Measurements from ENCODE around the gene PDE6C.

The PDE6C gene

DNA sequence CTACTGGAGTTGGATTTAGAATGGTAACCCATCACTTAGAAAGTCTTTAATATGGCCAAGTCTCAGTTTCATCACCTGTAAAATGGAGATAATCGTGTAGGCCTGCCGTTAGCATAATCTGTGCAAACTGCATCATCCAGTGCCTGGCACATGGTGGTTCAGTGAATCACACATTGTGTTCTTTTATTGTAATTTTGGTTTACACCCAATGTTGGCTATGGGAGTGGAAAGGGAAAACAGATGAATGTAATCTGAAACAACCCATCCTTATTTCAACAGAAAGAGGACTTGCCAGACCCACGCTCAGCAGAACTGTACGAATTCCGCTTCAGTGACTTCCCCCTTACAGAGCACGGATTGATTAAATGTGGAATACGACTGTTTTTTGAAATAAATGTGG lies 27.5 kb downstream of the PDE6C start:
- TF ChIP-seq CTCF (IDR thresholded peaks at IDR 0.05; ENCODE audit: low read depth, low read length), result no peak
- DNase-seq (ENCODE audit: extremely low read depth, low read depth), result no peak

DNA sequence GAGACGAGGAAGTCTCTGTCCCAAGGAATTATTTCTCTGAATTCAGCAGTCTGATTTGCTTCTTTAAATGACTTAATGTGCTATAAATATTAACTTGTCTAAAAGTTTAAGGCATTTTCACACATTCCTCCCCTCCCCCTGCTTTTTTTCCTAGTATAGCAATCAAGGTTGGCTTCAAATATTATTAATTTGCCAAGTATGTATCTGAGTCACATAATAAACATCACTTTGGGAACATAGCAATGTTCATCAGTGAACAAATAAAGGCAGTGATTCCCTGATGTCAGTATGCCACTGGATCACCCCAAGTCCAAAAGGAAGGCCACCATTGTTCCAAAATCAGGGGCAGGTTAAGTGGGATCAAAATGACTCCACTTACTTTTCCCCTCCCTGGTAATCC lies 40.5 kb downstream of the PDE6C start:
- TF ChIP-seq CTCF (IDR thresholded peaks at IDR 0.05; ENCODE audit: low read depth, low read length), result no peak

DNA sequence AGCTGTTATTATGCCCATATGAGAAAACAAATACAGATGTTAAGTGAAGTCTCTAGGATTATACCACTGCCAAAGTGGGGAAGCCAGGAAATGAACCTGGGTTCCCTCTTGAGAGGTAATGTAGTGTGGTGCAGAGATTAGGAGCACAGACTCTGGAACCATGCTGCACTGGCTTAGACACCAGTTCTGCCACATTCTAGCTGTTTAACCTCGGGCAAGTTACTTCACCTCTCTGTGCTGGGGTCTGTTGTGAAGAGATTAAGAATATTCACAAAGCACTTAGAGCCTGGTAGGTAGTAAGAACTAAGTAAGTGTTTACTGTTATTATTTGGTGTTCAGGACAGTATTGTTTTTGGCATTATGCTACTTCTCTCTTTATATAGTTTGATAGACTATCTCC lies 41.9 kb downstream of the PDE6C start:
- TF ChIP-seq CTCF (IDR thresholded peaks at IDR 0.05; ENCODE audit: low read depth, low read length), result no peak
- DNase-seq (ENCODE audit: extremely low read depth, low read depth), result no peak

More for the DNA sequence above, 40.5 kb downstream of the PDE6C start:
- DNase-seq (ENCODE audit: extremely low read depth, low read depth), result no peak

DNA sequence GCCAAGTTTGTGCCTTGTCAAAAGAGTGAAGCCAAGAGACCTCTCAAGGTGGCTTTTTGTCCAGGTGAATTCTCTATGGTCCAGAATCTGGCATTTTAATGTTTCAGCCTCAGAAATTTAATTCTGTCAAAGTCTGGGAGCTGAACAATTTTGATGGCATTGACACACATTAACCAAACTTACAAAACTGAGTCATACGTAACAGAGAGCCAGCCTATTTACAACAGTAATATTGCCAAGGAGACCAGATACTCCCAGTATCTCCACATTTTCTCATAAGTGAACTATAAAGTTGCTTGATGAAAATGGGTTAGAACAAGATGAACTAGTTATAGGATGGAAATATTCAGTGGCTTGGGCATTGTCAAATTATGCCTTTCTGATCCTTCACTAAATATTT lies 43.8 kb downstream of the PDE6C start:
- no peak for DNase-seq (ENCODE audit: extremely low read depth, low read depth)
- no peak for TF ChIP-seq CTCF (IDR thresholded peaks at IDR 0.05; ENCODE audit: low read depth, low read length)

DNA sequence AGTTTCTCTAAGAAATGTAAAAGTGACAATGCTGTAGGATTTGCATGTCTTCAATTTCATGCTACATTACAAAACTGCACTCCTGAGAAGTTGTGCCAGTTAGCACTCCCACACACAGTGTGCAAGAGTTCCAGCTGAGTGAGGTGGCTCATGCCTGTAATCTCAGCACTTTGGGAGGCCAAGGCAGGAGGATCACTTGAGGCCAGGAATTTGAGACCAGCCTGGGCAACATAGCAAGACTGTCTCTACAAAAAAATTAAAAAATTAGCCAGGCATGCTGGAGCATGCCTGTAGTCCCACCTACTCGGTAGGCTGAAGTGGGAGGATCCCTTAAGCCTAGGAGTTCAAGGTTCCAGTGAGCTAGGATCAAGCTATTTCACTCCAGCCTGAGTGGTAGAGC lies 45.4 kb downstream of the PDE6C start:
- TF ChIP-seq CTCF (IDR thresholded peaks at IDR 0.05; ENCODE audit: low read depth, low read length), result no peak
- DNase-seq (ENCODE audit: extremely low read depth, low read depth), result no peak

- DNase-seq (ENCODE audit: extremely low read depth, low read depth), result no peak
- no peak for TF ChIP-seq CTCF (IDR thresholded peaks at IDR 0.05; ENCODE audit: low read depth, low read length)
Measured at GRCh38 chr10:93666030-93666429, 53.7 kb downstream of the PDE6C start.

GRCh38 chr10:93667795-93668194 lies 55.5 kb downstream of the PDE6C start:
- no peak for DNase-seq (ENCODE audit: extremely low read depth, low read depth)
- no peak for TF ChIP-seq CTCF (IDR thresholded peaks at IDR 0.05; ENCODE audit: low read depth, low read length)
